ENCODE results near the gene WDTC1. TPM values are rescaled to one million over a fixed set of nuclear protein-coding genes. Genes with fewer than 3 reads are reported as not detected.

WDTC1 gene
- total RNA-seq, 1 experiment from 2014 or later, result 19.0 TPM

- no peak overlapping the region for H2BK5ac ChIP-seq (ENCODE audit: insufficient read length, low read length)
- H2BK12ac ChIP-seq (ENCODE audit: insufficient read length, low read depth, low read length), result no peak overlapping the region
- no CpG with 5 or more reads among the region's 8 CpGs for WGBS (ENCODE audit: extremely low coverage, insufficient read length, low lambda C conversion rate)
- H3K14ac ChIP-seq (ENCODE audit: insufficient read depth, low read length), result no peak overlapping the region
- no peak overlapping the region for H2AK5ac ChIP-seq (ENCODE audit: insufficient read length, low read length)
- no peak overlapping the region for H3T11ph ChIP-seq (ENCODE audit: low read length)
- H4K8ac ChIP-seq (replicated peaks; ENCODE audit: insufficient read length, low read depth, low read length), result no peak overlapping the region
- Mint-ChIP-seq H3K27me3 (ENCODE audit: low read depth) (peaks cover 2% of the 10 kb centered on the region), H3K27ac (0 out of 7 replicates have a peak overlapping the region, but pooled peaks of 1 of the 3 experiments have one; percentile 2), H3K36me3 (ENCODE audit: insufficient read depth in 1 of 3, low read depth in 3 of 3) (peaks cover 5 to 17% (median 11%) of the 10 kb centered on the region in 3 experiments; a peak in 5 of 7 replicates), H3K4me1 (peaks cover 42 to 47% of the 10 kb centered on the region in 2 experiments), H3K4me3 (peak overlapping the region; percentile 58 to 71), H3K9me3 (no peaks in the 10 kb centered on the region)
- TF ChIP-seq, protein P1, sequence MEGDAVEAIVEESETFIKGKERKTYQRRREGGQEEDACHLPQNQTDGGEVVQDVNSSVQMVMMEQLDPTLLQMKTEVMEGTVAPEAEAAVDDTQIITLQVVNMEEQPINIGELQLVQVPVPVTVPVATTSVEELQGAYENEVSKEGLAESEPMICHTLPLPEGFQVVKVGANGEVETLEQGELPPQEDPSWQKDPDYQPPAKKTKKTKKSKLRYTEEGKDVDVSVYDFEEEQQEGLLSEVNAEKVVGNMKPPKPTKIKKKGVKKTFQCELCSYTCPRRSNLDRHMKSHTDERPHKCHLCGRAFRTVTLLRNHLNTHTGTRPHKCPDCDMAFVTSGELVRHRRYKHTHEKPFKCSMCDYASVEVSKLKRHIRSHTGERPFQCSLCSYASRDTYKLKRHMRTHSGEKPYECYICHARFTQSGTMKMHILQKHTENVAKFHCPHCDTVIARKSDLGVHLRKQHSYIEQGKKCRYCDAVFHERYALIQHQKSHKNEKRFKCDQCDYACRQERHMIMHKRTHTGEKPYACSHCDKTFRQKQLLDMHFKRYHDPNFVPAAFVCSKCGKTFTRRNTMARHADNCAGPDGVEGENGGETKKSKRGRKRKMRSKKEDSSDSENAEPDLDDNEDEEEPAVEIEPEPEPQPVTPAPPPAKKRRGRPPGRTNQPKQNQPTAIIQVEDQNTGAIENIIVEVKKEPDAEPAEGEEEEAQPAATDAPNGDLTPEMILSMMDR (conservative IDR thresholded peaks at IDR 0.05), result no peak
- no peaks in the 10 kb centered on the region; the same call in 1 of the 2 replicates for H3K4me1 ChIP-seq (ENCODE audit: insufficient read depth, low read length)
- no peaks in the 10 kb centered on the region for H3K79me2 ChIP-seq (ENCODE audit: insufficient read depth, low read length)
- H4K20me1 ChIP-seq (ENCODE audit: control insufficient read depth, insufficient read depth, insufficient read length), result no peaks in the 10 kb centered on the region
- H2BK15ac ChIP-seq (ENCODE audit: low read depth, low read length), result no peak overlapping the region
- H3K23ac ChIP-seq (ENCODE audit: insufficient read length, low read depth, low read length), result no peak overlapping the region
- no peak overlapping the region for H3K27ac ChIP-seq (ENCODE audit: insufficient read length, low read depth, low read length)
- H3K79me1 ChIP-seq (ENCODE audit: insufficient read depth, low read depth, low read length, poor library complexity, severe bottlenecking), result no peaks in the 10 kb centered on the region
- H3K9me3 ChIP-seq (ENCODE audit: control insufficient read depth, low read depth, low read length), result no peaks in the 10 kb centered on the region
- DNase-seq, result no peak
- no peaks in the 10 kb centered on the region for H3K23me2 ChIP-seq (ENCODE audit: insufficient read length, low read depth, low read length, poor library complexity, severe bottlenecking)
- no peak overlapping the region for H3K4ac ChIP-seq (ENCODE audit: low read depth, low read length)
- no peak overlapping the region for H3K9ac ChIP-seq (ENCODE audit: extremely low read depth, insufficient read length, low read length)
- no peaks in the 10 kb centered on the region for H3K27me3 ChIP-seq (ENCODE audit: insufficient read depth, low read length)
- H2AFZ ChIP-seq (ENCODE audit: low read length), result no peak overlapping the region
- peak overlapping the region; percentile 14 for H3K4me2 ChIP-seq (ENCODE audit: insufficient read depth, insufficient read length, low read length)
- no peak overlapping the region for H3K18ac ChIP-seq (ENCODE audit: insufficient read length, low read depth, low read length)
- no peak overlapping the region for H4K5ac ChIP-seq (ENCODE audit: insufficient read length, low read depth, low read length)
- no peak overlapping the region for H2BK20ac ChIP-seq (ENCODE audit: low read depth, low read length, poor library complexity, severe bottlenecking)
- H2BK120ac ChIP-seq (ENCODE audit: low read depth, low read length, poor library complexity, severe bottlenecking), result no peak overlapping the region
- no peak overlapping the region for H3K56ac ChIP-seq (ENCODE audit: insufficient read length, low read depth, low read length)
- no peak overlapping the region for H4K91ac ChIP-seq (ENCODE audit: insufficient read length, low read depth, low read length)
Observed at GRCh38 chr1:27342391-27342777, 108.0 kb downstream of the WDTC1 start.
